Rectal smooth muscle tissue (tissue), 1 donor: Measurements from ENCODE around the gene MRAP2.
"Not testable (repeated sequence)": the region's sequence is repeated elsewhere in the genome, so short reads cannot be mapped to it uniquely, and the experiment has no call there.

Experiments used
- H3K27ac ChIP-seq: one replicate; pipeline ENCODE4 v1.7.0; 2013; ENCODE audit warnings: low read depth, low read length, inconsistent platforms
- H3K27me3 ChIP-seq: one replicate; pipeline ENCODE4 v1.7.0; 2013; ENCODE audit warnings: low read length; ENCODE audit not compliant: control insufficient read depth, insufficient read depth
- H3K36me3 ChIP-seq: one replicate; pipeline ENCODE4 v1.7.0; 2013; ENCODE audit warnings: low read length; ENCODE audit not compliant: control insufficient read depth, insufficient read depth
- H3K4me1 ChIP-seq: one replicate; pipeline ENCODE4 v1.7.0; 2013; ENCODE audit warnings: low read length; ENCODE audit not compliant: control insufficient read depth, insufficient read depth
- H3K4me3 ChIP-seq: one replicate; pipeline ENCODE4 v1.7.0; 2013; ENCODE audit warnings: low read length
- H3K9ac ChIP-seq: one replicate; pipeline ENCODE4 v1.7.0; 2013; ENCODE audit warnings: low read length

The MRAP2 gene

DNA sequence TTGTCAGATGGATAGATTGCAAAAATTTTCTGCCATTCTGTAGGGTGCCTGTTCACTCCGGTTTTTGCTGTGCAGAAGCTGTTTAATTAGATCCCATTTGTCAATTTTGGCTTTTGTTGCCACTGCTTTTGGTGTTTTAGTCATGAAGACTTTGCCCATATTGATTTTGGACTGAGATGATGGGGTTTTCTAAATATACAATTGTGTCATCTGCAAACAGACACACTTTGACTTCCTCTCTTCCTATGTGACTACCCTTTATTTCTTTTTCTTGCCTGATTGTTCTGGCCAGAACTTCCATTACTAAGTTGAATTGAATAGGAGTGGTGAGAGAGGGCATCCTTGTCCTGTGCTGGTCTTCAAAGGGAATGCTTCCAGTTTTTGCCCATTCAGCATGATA is 96.0 kb downstream of the MRAP2 start:
- not testable (repeated sequence) for H3K27me3 ChIP-seq, H3K4me1 ChIP-seq, H3K36me3 ChIP-seq, H3K27ac ChIP-seq, H3K4me3 ChIP-seq, H3K9ac ChIP-seq

DNA sequence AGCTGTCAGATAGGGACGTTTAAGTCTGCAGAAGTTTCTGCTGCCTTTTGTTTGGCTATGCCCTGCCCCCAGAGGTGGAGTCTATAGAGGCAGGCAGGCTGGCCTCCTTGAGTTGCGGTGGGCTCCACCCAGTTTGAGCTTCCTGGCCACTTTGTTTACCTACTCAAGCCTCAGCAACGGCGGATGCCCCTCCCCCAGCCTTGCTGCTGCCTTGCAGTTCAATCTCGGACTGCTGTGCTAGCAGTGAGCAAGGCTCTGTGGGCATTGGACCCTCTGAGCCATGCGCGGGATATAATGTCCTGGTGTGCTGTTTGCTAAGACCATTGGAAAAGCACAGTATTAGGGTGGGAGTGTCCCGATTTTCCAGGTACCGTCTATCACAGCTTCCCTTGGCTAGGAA is 99.8 kb downstream of the MRAP2 start:
- H3K4me1 ChIP-seq, H3K27ac ChIP-seq, H3K9ac ChIP-seq, H3K36me3 ChIP-seq, H3K4me3 ChIP-seq, H3K27me3 ChIP-seq: not testable (repeated sequence)

DNA sequence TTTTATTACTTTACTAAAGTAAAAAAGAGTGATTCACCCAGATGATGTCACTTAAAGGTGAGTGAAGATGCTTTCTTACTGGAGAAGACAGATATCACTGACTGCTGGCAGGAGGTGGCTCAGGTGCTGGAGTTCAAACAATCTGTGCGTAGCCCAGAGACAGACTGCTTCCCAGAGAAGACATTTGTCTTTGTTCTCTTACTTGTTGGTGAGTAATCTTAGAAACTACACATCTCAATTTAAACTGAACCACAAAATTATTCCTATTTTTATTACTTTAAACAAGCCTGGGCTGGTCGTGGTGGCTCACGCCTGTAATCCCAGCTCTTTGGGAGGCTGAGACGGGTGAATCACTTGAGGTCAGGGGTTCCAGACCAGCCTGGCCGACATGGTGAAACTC is 101.7 kb downstream of the MRAP2 start:
- Histone ChIP-seq H3K27ac (no peak overlapping the region), H3K27me3 (no peaks in the 10 kb centered on the region), H3K9ac (no peak overlapping the region), H3K4me3 (no peak overlapping the region), H3K36me3 (peaks cover 3% of the 10 kb centered on the region), H3K4me1 (no peaks in the 10 kb centered on the region)

DNA sequence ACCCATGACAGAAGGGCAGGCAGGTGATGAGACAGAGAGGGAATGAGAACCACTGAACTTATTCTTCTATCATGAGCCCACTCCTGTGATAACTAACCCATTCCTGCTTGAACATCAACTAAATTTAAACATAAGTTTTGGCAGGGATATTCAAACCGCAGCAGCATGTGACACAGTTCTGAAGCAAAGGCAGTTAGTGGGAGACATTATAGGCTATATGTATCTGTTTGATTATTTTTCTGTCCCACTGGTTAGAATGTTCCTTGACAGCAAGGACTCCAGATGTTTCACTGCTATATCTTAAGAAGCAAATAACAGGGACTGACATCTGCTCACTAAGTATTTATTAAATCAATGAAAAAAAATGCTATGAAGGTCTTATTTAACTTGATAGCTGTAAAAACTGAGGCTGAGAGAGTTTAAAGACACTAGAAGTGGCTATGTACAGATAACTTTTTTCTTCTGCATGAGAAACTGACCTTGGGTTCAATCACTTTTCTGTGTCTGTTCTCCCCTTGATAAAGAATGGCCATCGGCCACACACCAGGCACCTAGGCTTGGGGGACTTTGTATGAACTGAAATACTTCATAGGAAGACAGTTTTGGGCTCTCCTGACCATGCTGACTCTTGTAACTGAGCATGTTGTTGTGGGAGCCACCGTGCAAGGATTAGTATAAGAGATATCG is 102.9 kb downstream of the MRAP2 start:
- Histone ChIP-seq H3K27me3 (no peaks in the 10 kb centered on the region), H3K27ac (no peak overlapping the region), H3K4me1 (no peaks in the 10 kb centered on the region)

DNA sequence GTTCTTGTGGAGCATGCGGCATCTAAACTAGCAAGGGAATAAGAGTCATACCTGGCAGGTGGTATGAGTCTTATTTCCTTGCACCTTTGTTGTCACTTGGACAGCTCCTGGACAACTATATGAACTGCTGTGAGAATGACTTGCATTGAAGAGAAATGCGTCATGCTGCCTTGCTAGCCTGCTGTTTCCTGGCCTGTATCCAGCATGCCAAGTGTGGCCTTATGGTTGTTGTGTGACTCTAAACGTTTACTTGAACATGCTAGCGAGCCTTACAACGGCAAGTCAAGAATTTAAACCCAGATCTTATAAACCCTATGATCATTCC is 103.4 kb downstream of the MRAP2 start:
- no peaks in the 10 kb centered on the region for H3K4me1 ChIP-seq
- no peak overlapping the region for H3K27ac ChIP-seq
- no peak overlapping the region for H3K9ac ChIP-seq
- no peaks in the 10 kb centered on the region for H3K27me3 ChIP-seq
- H3K36me3 ChIP-seq = peaks cover 3% of the 10 kb centered on the region
- H3K4me3 ChIP-seq = no peak overlapping the region

More for the DNA sequence above, 102.9 kb downstream of the MRAP2 start:
- Histone ChIP-seq H3K4me3 (no peak overlapping the region), H3K9ac (no peak overlapping the region), H3K36me3 (peaks cover 3% of the 10 kb centered on the region)

DNA sequence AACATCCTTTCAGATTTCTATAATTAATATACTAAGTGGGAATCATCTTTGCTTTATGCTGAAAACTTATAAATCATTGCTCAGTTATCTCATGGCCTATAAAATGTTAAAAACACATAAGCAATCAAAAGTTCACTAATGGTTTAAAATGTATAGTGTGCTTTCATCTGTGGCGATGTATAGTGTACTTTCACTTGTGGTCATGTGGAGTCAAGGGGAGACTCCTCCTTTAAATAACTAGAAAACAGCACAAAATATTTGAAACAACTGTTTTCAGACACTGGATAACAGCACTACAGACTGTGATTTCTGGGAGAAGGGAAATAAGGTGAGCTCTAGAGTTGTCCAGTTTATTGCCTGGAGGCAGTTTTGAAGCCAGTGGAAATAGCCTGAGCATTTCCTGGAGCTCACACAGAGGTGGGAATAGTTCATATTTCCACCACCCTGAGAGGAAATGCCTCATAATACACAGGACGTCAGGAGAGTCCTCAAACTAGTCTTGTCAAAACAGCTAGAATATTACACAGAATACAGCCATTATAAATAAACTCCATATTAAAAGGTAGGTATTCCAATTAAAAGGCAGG is 104.5 kb downstream of the MRAP2 start:
- no peak overlapping the region for H3K27ac ChIP-seq
- peaks cover 3% of the 10 kb centered on the region for H3K36me3 ChIP-seq
- H3K4me3 ChIP-seq = no peak overlapping the region
- H3K9ac ChIP-seq = no peak overlapping the region
- no peaks in the 10 kb centered on the region for H3K4me1 ChIP-seq
- no peaks in the 10 kb centered on the region for H3K27me3 ChIP-seq

DNA sequence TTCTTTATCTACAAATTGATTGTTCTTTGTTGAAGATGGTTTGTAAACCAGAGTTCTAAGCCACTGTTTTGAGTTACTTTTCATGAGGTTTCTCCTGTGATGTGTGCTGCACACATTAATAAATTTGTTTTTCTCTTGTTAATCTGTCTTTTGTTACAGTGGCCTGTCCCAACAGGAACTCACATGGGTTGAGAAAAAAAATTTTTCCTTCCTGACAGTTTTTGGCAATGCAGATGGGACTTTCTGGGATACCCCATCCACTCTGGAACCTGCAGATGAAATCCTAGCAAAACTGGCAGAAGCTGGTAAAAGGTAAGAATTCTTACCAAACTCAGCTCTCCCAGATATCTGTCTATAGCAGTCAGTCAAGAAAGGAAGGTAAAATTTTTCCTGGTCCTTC is 105.7 kb downstream of the MRAP2 start:
- Histone ChIP-seq H3K27ac (no peak overlapping the region), H3K9ac (no peak overlapping the region), H3K4me1 (no peaks in the 10 kb centered on the region), H3K36me3 (peaks cover 3% of the 10 kb centered on the region), H3K27me3 (no peaks in the 10 kb centered on the region), H3K4me3 (no peak overlapping the region)
